Trophoblast cell (in vitro differentiated cells and primary cell): Measurements from ENCODE around the gene FRRS1L.

Source experiments
- DNase-seq, 2 donors: peaks; one replicate each; pipeline ENCODE4 v3.0.0-alpha.2; 2016
- H2AFZ ChIP-seq: 2 replicates; pipeline ENCODE4 v1.6.1; 2013; ENCODE audit warnings: low read length, moderate library complexity, mild to moderate bottlenecking; ENCODE audit not compliant: insufficient read depth, poor library complexity
- H2AK5ac ChIP-seq: 2 replicates; pipeline ENCODE4 v1.6.1; 2013; ENCODE audit warnings: mild to moderate bottlenecking, low read length
- H2BK120ac ChIP-seq: 2 replicates; pipeline ENCODE4 v1.6.1; 2013; ENCODE audit warnings: low read length, mild to moderate bottlenecking, moderate library complexity; ENCODE audit not compliant: insufficient read depth, poor library complexity
- H2BK12ac ChIP-seq: 2 replicates; pipeline ENCODE4 v1.6.1; 2013; ENCODE audit warnings: mild to moderate bottlenecking, low read length, moderate library complexity
- H2BK5ac ChIP-seq: 2 replicates; pipeline ENCODE4 v1.6.1; 2013; ENCODE audit warnings: low read length, low read depth, moderate library complexity, mild to moderate bottlenecking; ENCODE audit not compliant: poor library complexity
- H3K14ac ChIP-seq: 2 replicates; pipeline ENCODE4 v1.6.1; 2013; ENCODE audit warnings: mild to moderate bottlenecking, low read length
- H3K18ac ChIP-seq: 2 replicates; pipeline ENCODE4 v1.6.1; 2013; ENCODE audit warnings: mild to moderate bottlenecking, low read length
- H3K23ac ChIP-seq: 2 replicates; pipeline ENCODE4 v1.6.1; 2013; ENCODE audit warnings: low read length
- H3K27ac ChIP-seq: 2 replicates; pipeline ENCODE4 v1.5.1; 2013; ENCODE audit warnings: low read depth, mild to moderate bottlenecking, inconsistent platforms, low read length, moderate library complexity
- H3K27me3 ChIP-seq: 2 replicates; pipeline ENCODE4 v1.6.1; 2013; ENCODE audit warnings: inconsistent platforms, mild to moderate bottlenecking, low read length, moderate library complexity; ENCODE audit not compliant: insufficient read depth
- H3K36me3 ChIP-seq, 2 experiments: 1 replicate in 1 of 2; 2 replicates in 1 of 2; pipeline ENCODE4 v1.6.1; 2013; ENCODE audit warnings: low read length in 2 of 2, mild to moderate bottlenecking in 2 of 2, moderate library complexity in 1 of 2; ENCODE audit not compliant: insufficient read depth in 2 of 2, control insufficient read depth in 1 of 2
- H3K4ac ChIP-seq: 2 replicates; pipeline ENCODE4 v1.6.1; 2013; ENCODE audit warnings: low read depth, mild to moderate bottlenecking, low read length, moderate library complexity
- H3K4me1 ChIP-seq, 2 experiments: 1 replicate in 1 of 2; 2 replicates in 1 of 2; pipeline ENCODE4 v1.6.1; 2013; ENCODE audit warnings: low read length in 2 of 2, mild to moderate bottlenecking in 2 of 2, moderate library complexity in 1 of 2; ENCODE audit not compliant: insufficient read depth in 2 of 2, control insufficient read depth in 1 of 2
- H3K4me2 ChIP-seq: 2 replicates; pipeline ENCODE4 v1.6.1; 2013; ENCODE audit warnings: inconsistent platforms, mild to moderate bottlenecking, low read length, moderate library complexity
- H3K4me3 ChIP-seq: 2 replicates; pipeline ENCODE4 v1.5.1; 2013; ENCODE audit warnings: mild to moderate bottlenecking, low read depth, low read length, inconsistent platforms
- H3K79me1 ChIP-seq: one replicate; pipeline ENCODE4 v1.6.1; 2013; ENCODE audit warnings: low read length
- H3K79me2 ChIP-seq: 2 replicates; pipeline ENCODE4 v1.6.1; 2013; ENCODE audit warnings: low read length, mild to moderate bottlenecking; ENCODE audit not compliant: control insufficient read depth, insufficient read depth, poor library complexity
- H3K9ac ChIP-seq: 2 replicates; pipeline ENCODE4 v1.6.1; 2013; ENCODE audit warnings: mild to moderate bottlenecking, low read length
- H3K9me3 ChIP-seq: 2 replicates; pipeline ENCODE4 v1.6.1; 2013; ENCODE audit warnings: low read depth, mild to moderate bottlenecking, control low read depth, inconsistent platforms, low read length; ENCODE audit not compliant: insufficient read depth
- H4K12ac ChIP-seq: 2 replicates; pipeline ENCODE4 v1.6.1; 2013; ENCODE audit warnings: low read depth, mild to moderate bottlenecking, low read length, moderate library complexity
- H4K8ac ChIP-seq: 2 replicates; pipeline ENCODE4 v1.6.1; 2013; ENCODE audit warnings: low read depth, mild to moderate bottlenecking, low read length, moderate library complexity
- H4K91ac ChIP-seq: one replicate; pipeline ENCODE4 v1.6.1; 2013; ENCODE audit warnings: low read depth, mild to moderate bottlenecking, low read length, moderate library complexity
- WGBS: extraction: QIAGEN DNeasy Blood & Tissue Kit; methylation state at CpG from one replicate; pipeline ENCODE4 v1.1.7; 2013; ENCODE audit warnings: missing lambda C conversion rate; ENCODE audit not compliant: insufficient read length, insufficient coverage; ENCODE audit errors: extremely low coverage; 5-methylcytosine and 5-hydroxymethylcytosine counted together

Gene FRRS1L

GRCh38 chr9:109172935-109173334 lies 5.9 kb upstream of the FRRS1L start:
- WGBS = no CpG with 5 or more reads among the region's 1 CpG
- H3K4me1 ChIP-seq = no peaks in the 10 kb centered on the region

GRCh38 chr9:109171926-109172325 lies 4.9 kb upstream of the FRRS1L start:
- Histone ChIP-seq H3K79me1 (no peaks in the 10 kb centered on the region), H2BK5ac (no peak overlapping the region), H2BK120ac (no peak overlapping the region), H4K8ac (no peak overlapping the region), H3K36me3 (no peaks in the 10 kb centered on the region), H3K18ac (no peak overlapping the region), H3K4me2 (no peak overlapping the region), H3K14ac (no peak overlapping the region), H3K9ac (no peak overlapping the region), H4K91ac (no peak overlapping the region), H2AFZ (no peak overlapping the region), H3K9me3 (peaks cover 2% of the 10 kb centered on the region), H3K4me1 (no peaks in the 10 kb centered on the region), H3K4me3 (no peak overlapping the region), H4K12ac (no peak overlapping the region), H3K27ac (no peak overlapping the region), H3K27me3 (peaks cover 10% of the 10 kb centered on the region), H3K79me2 (no peaks in the 10 kb centered on the region), H3K4ac (no peak overlapping the region), H2AK5ac (no peak overlapping the region), H3K23ac (no peak overlapping the region), H2BK12ac (no peak overlapping the region)
- no peak for DNase-seq
- no CpG with 5 or more reads among the region's 3 CpGs for WGBS

More at GRCh38 chr9:109172935-109173334, 5.9 kb upstream of the FRRS1L start:
- Histone ChIP-seq H3K9me3 (no peaks in the 10 kb centered on the region), H3K4me3 (no peak overlapping the region), H4K12ac (no peak overlapping the region), H3K4me2 (no peak overlapping the region), H4K8ac (no peak overlapping the region), H3K18ac (no peak overlapping the region), H2AK5ac (no peak overlapping the region), H2BK12ac (no peak overlapping the region), H3K23ac (no peak overlapping the region), H2BK5ac (no peak overlapping the region), H3K27me3 (no peaks in the 10 kb centered on the region), H3K36me3 (no peaks in the 10 kb centered on the region), H3K9ac (no peak overlapping the region), H3K27ac (no peak overlapping the region), H3K79me2 (no peaks in the 10 kb centered on the region), H2AFZ (no peak overlapping the region), H2BK120ac (no peak overlapping the region), H3K79me1 (no peaks in the 10 kb centered on the region), H4K91ac (no peak overlapping the region), H3K14ac (no peak overlapping the region), H3K4ac (no peak overlapping the region)
- DNase-seq = no peak

GRCh38 chr9:109168170-109168569 lies 1.1 kb upstream of the FRRS1L start:
- H3K4me2 ChIP-seq = no peak overlapping the region
- peaks cover 26% of the 10 kb centered on the region for H3K27me3 ChIP-seq
- no peak overlapping the region for H2BK5ac ChIP-seq
- no peak overlapping the region for H2AK5ac ChIP-seq
- no peak overlapping the region for H3K23ac ChIP-seq
- H3K4ac ChIP-seq = no peak overlapping the region
- no peaks in the 10 kb centered on the region for H3K4me1 ChIP-seq
- no peaks in the 10 kb centered on the region for H3K79me2 ChIP-seq
- H2BK120ac ChIP-seq = no peak overlapping the region
- no peak overlapping the region for H3K14ac ChIP-seq
- no peak overlapping the region for H2AFZ ChIP-seq
- peaks cover 2% of the 10 kb centered on the region for H3K9me3 ChIP-seq
- H3K79me1 ChIP-seq = no peaks in the 10 kb centered on the region
- H3K9ac ChIP-seq = no peak overlapping the region
- H3K18ac ChIP-seq = no peak overlapping the region
- H2BK12ac ChIP-seq = no peak overlapping the region
- H4K12ac ChIP-seq = no peak overlapping the region
- DNase-seq = no peak
- no peak overlapping the region for H4K8ac ChIP-seq
- no peak overlapping the region for H3K27ac ChIP-seq
- no peaks in the 10 kb centered on the region for H3K36me3 ChIP-seq
- H4K91ac ChIP-seq = no peak overlapping the region
- H3K4me3 ChIP-seq = no peak overlapping the region

- Histone ChIP-seq H3K23ac (no peak overlapping the region), H3K9me3 (peaks cover 2% of the 10 kb centered on the region), H3K14ac (no peak overlapping the region), H3K36me3 (no peaks in the 10 kb centered on the region), H2AFZ (no peak overlapping the region), H3K4me1 (no peaks in the 10 kb centered on the region), H2BK5ac (no peak overlapping the region), H3K9ac (no peak overlapping the region), H3K4me3 (no peak overlapping the region), H3K27me3 (peaks cover 26% of the 10 kb centered on the region), H3K4me2 (no peak overlapping the region), H4K91ac (no peak overlapping the region), H4K8ac (no peak overlapping the region), H2BK12ac (no peak overlapping the region), H3K4ac (no peak overlapping the region), H4K12ac (no peak overlapping the region), H2AK5ac (no peak overlapping the region), H3K79me1 (no peaks in the 10 kb centered on the region), H3K79me2 (no peaks in the 10 kb centered on the region), H3K27ac (no peak overlapping the region), H3K18ac (no peak overlapping the region), H2BK120ac (no peak overlapping the region)
- WGBS = no CpG with 5 or more reads among the region's 5 CpGs
- no peak for DNase-seq
Measured at GRCh38 chr9:109167716-109168115, 667 bp upstream of the FRRS1L start.
